GM19099 (cell line): ENCODE measurements around the gene RTRAF.

Experiments
- POLR2A ChIP-seq: IDR thresholded peaks from 3 replicates; pipeline ENCODE4 v1.6.1; 2011; ENCODE audit warnings: low read depth; ENCODE audit not compliant: insufficient read length; ENCODE audit errors: extremely low read depth

Gene RTRAF

GRCh38 chr14:52025310-52025709, 36.0 kb downstream of the RTRAF start:
- TF ChIP-seq POLR2A = no peak

- no peak for TF ChIP-seq POLR2A
These were observed 36.8 kb downstream of the RTRAF start for GRCh38 chr14:52026017-52026660.

- no peak for TF ChIP-seq POLR2A
These were observed 37.6 kb downstream of the RTRAF start for GRCh38 chr14:52026901-52027300.

GRCh38 chr14:52029881-52030280, 40.5 kb downstream of the RTRAF start:
- no peak for TF ChIP-seq POLR2A

GRCh38 chr14:52031781-52032180, 42.4 kb downstream of the RTRAF start:
- no peak for TF ChIP-seq POLR2A

DNA sequence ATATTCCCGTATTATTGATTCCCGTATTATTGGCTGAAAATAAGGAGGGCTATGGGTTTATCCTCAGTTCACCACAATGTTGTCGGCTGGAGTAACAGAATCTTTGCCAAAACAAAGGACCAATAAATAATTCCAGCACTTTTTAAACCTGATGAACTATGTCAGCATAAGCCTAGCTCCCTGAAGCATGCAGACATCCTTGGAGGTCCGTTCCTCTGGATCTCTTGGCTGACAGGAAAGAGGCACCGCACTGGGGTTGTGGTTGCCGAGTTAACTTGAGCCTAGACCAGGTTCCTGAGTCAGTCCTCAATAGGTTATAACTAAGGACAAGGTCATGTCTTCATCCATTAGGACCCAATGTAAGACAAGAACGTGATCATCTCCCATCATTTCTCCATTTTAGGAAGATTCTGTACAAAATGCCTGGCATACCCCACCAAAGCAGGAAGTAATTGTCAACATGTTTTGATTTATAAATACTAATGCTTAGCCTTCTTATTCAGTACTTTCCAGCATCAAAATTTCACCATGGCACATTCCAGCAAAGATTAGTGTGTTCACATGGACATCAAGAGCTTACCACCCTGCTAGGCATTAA, 43.0 kb downstream of the RTRAF start:
- TF ChIP-seq POLR2A = no peak

DNA sequence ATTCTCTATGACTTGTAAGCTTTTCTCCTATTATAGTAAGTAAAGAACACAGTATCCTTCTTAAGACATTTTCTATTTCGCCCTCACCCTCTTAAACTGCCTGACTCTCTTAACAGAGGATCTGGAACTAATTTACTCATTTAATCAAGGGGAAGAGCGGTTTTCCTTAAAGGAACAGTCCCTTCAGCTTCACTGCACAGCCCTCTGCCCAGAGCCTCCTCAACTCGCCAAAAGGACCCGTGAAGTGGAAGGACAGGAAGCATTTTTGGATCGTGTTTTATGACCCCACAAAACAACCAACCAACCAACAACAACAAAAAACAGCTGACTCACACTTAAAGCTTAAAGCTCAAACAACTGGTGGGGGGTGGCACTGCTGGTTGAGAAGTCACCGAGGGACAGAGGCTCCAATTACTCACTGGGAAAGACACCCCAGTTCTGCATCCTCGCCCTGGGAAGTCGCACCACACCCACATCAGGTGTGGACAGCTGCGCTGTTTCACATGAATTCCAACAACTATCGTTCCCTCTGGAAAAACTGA, 43.8 kb downstream of the RTRAF start:
- TF ChIP-seq POLR2A = no peak

DNA sequence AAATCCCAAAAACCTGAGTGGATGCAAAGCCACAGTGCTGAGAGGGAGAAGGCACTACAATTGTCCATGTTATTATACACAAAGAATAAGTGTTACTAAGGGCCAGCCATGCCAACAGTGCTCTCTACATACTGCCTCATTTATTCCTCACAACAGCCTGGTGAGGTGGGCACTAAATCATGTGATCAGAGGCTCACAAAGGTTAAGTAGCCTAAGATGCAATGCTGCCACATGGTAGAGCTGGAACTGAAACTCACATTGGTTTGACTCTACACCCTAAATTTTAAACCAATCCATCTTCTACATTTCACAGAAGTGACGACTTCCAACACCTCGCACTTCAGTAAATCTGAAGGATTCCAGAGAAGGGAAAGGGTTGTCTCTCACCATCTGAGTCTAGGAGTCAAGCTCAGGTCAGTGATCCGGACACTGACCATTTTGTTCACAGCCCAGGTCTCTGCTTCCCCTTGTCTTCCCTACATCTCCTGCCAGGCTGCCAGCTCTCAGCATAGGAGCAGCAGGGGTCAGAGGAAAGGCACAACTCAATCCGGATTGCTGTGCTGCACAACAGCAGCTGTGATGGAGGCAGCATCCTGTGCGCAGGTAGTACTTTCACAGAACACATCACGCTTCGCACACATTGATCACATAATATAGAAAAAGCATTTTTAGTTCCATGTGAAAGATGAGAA, 49.9 kb downstream of the RTRAF start:
- TF ChIP-seq POLR2A = no peak

GRCh38 chr14:52040598-52040997, 51.3 kb downstream of the RTRAF start:
- no peak for TF ChIP-seq POLR2A

DNA sequence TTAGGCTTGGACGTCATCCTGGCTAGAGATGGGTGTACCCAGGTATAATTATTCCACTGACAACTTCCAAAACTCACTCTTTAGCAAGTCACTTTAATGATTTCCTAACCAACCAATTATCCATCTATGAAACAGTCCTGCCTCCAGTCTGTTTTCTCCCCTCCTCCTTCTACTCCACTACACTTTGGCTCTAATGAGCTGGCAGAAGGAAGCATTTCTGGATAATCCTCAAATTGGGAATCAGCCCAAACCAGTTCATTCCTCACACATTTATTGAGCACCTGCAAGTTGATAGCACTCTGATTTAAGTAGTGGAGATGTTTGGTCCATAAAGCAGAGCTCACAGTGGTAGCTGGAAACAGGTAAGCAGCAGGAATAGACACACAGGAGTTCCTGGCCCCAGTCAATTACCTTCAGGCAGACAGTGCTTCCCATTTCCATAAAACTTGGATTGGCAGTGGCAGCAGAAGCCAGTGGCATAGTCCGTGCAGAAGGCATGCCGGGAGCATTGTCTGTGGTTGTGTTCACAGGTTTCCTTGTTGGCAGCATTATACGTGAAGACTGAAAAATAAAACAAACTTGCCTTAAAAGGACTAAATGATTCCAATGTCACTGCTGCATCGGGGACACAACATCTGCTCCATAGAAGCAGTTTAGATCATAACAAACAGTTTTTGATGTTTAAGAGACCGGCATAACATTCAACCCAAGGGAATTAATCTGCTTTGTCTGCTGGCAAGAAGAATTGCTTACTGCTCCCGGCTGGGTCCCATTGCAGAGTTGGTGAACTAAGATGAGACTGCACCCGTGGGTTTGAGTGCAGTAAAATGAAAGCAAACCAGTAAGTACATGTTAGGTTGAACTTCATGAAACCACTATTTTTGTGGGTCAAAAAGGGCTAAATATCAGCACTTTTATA, 53.3 kb downstream of the RTRAF start:
- no peak for TF ChIP-seq POLR2A

DNA sequence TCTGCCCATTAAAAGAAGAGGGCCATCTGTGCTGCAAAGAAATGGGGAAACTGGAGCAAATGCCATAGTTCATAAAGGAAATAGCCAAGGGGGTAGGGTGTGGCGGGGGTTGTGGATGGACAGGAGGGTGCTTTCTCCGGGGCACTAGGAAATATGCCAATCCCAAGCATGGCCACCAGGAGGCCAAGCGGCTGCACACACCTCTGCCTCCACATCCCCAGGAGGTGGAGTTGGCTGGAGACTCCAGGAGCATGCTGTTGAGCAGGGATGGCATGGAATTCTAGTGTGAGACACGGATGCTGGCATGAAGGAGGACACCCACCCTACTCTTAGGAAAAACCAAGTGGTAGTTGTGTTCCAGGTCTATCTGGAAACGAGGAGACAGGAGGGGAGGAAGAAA, 54.3 kb downstream of the RTRAF start:
- TF ChIP-seq POLR2A = no peak

GRCh38 chr14:52044791-52045522, 55.6 kb downstream of the RTRAF start:
- TF ChIP-seq POLR2A = no peak

- no peak for TF ChIP-seq POLR2A
These were observed 57.1 kb downstream of the RTRAF start for GRCh38 chr14:52046376-52046917.

- TF ChIP-seq POLR2A = no peak
These were observed 58.8 kb downstream of the RTRAF start for GRCh38 chr14:52048116-52048515.
